Osteoblast (primary cell): Measurements from ENCODE around the gene SLC35F1. TPM values are rescaled to one million over a fixed set of nuclear protein-coding genes. Genes with fewer than 3 reads are reported as not detected.

Experiments
- DNase-seq: peaks from one replicate; pipeline ENCODE4 v3.0.0; 2011; ENCODE audit warnings: low spot score, mixed read lengths; ENCODE audit not compliant: insufficient read length; ENCODE audit errors: missing footprints
- H2AFZ ChIP-seq: 2 replicates; pipeline ENCODE4 v1.6.0; 2011; ENCODE audit warnings: mild to moderate bottlenecking, low read length
- H3K27ac ChIP-seq: 2 replicates; pipeline ENCODE4 v1.5.1; 2011; ENCODE audit warnings: mild to moderate bottlenecking, low read depth, low read length, moderate library complexity
- H3K27me3 ChIP-seq: 2 replicates; pipeline ENCODE4 v1.6.0; 2012; ENCODE audit warnings: mild to moderate bottlenecking, control low read depth, inconsistent platforms, low read length, moderate library complexity; ENCODE audit not compliant: insufficient read depth
- H3K36me3 ChIP-seq: 2 replicates; pipeline ENCODE4 v1.5.1; 2011; ENCODE audit warnings: mild to moderate bottlenecking, low read length, control low read depth, moderate library complexity; ENCODE audit not compliant: insufficient read depth
- H3K4me1 ChIP-seq: 2 replicates; pipeline ENCODE4 v1.5.1; 2011; ENCODE audit warnings: mild to moderate bottlenecking, low read length, control low read depth, moderate library complexity; ENCODE audit not compliant: insufficient read depth
- H3K4me2 ChIP-seq: 2 replicates; pipeline ENCODE4 v1.6.0; 2011; ENCODE audit warnings: mild to moderate bottlenecking, low read length; ENCODE audit not compliant: insufficient read depth
- H3K4me3 ChIP-seq: fragments of 200-600 bp; sonication (generic); 3 replicates; pipeline ENCODE4 v1.5.1; 2012; ENCODE audit warnings: mild to moderate bottlenecking, low read length, inconsistent platforms; ENCODE audit not compliant: insufficient read depth
- H3K79me2 ChIP-seq: 2 replicates; pipeline ENCODE4 v1.6.0; 2012; ENCODE audit warnings: mild to moderate bottlenecking, low read length, control low read depth, inconsistent platforms; ENCODE audit not compliant: insufficient read depth
- H3K9me3 ChIP-seq: 2 replicates; pipeline ENCODE4 v1.5.1; 2011; ENCODE audit warnings: low read depth, low read length, control low read depth
- H4K20me1 ChIP-seq: 2 replicates; pipeline ENCODE4 v1.6.0; 2012; ENCODE audit warnings: mild to moderate bottlenecking, low read length, control low read depth; ENCODE audit not compliant: insufficient read depth
- total RNA-seq: library from RNA; depleted of rRNA; stranded (reverse); fragments of >200 nt; gene quantifications from 2 replicates; pipeline ENCODE4 v1.2.3, GENCODE V29; 2012
- TF ChIP-seq, protein P1 (sequence below): IDR thresholded peaks from 2 replicates; pipeline ENCODE4 v1.5.1; 2011; ENCODE audit warnings: mild to moderate bottlenecking, low read depth, low read length, moderate library complexity; ENCODE audit errors: extremely low read depth

Gene SLC35F1
- total RNA-seq, 1 donor, result under 0.01 TPM

DNA sequence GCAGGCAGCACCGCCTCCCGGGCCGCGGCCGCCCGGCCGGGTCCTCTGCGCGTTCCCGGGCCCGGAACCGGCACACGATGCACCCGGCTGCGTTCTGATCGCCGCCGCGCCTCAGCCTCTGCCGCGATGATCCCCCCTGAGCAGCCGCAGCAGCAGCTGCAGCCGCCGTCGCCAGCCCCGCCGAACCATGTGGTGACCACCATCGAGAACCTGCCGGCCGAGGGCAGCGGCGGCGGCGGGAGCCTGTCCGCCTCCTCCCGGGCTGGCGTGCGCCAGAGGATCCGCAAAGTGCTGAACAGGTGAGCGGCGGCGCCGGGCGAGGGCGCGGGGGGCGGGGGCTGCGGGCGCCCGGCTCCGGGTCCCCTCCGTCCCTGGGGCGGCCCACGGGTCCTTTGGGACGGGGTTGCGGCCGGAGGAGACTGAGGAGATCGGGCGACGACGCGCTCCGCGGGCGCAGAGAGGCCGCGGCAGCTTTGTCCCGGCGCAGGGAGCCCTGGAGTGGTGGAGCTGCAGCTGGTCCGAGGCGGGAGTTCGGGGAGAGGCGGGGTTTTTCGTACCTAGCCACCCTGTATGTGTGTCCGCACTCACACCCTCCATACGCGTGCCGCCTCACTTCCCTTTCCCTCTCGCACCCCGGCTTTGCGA is 659 bp downstream of the SLC35F1 start:
- TF ChIP-seq, protein P1, sequence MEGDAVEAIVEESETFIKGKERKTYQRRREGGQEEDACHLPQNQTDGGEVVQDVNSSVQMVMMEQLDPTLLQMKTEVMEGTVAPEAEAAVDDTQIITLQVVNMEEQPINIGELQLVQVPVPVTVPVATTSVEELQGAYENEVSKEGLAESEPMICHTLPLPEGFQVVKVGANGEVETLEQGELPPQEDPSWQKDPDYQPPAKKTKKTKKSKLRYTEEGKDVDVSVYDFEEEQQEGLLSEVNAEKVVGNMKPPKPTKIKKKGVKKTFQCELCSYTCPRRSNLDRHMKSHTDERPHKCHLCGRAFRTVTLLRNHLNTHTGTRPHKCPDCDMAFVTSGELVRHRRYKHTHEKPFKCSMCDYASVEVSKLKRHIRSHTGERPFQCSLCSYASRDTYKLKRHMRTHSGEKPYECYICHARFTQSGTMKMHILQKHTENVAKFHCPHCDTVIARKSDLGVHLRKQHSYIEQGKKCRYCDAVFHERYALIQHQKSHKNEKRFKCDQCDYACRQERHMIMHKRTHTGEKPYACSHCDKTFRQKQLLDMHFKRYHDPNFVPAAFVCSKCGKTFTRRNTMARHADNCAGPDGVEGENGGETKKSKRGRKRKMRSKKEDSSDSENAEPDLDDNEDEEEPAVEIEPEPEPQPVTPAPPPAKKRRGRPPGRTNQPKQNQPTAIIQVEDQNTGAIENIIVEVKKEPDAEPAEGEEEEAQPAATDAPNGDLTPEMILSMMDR, result no peak
- Histone ChIP-seq H4K20me1 (no peaks in the 10 kb centered on the region), H3K4me3 (peak overlapping the region; percentile 59), H2AFZ (no peak overlapping the region), H3K4me2 (peak overlapping the region; percentile 53), H3K36me3 (no peaks in the 10 kb centered on the region), H3K79me2 (no peaks in the 10 kb centered on the region), H3K27me3 (peaks cover 25% of the 10 kb centered on the region), H3K4me1 (no peaks in the 10 kb centered on the region), H3K9me3 (no peaks in the 10 kb centered on the region), H3K27ac (no peak overlapping the region)
- DNase-seq, result peak; percentile 73

DNA sequence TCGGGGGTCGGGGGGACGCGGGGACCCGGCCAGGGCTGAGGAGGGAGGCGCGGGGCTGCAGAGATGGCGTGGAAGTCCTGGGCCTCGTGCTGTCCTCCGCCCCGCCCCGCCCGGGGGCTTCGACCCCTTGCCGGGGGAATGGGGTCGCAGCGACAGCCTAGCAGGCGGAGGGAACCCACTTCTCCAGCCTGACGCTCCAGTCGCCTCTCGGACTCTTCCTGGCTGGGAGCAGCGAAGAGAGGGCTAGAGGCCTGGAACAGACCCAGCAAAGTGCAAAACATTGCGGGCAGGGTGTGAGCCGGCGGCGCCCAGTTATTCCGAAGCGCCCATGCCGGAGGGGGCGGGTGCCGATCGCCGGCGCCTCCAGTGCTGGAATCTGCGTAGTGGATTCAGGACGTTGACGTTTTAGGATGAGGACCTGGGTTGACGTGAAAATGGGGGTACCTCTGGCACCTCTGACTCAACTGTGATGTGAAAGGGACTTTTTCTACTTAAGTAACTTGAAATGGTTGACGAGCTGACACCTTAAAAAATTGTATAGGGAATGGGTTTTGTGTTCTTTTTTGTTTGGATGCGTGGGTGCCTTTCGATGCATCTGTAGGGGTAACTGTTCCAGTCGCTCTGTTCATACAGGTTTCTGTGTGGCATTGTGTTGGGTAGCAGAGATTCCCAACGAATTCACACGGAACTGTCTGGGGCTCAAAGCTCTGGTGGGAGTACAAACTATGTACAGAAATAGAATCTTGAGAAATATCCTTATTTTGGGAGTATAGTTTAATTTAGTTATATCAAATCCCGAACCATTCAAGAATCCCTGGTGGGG is 1.4 kb downstream of the SLC35F1 start:
- H3K36me3 ChIP-seq, result no peaks in the 10 kb centered on the region
- no peak overlapping the region for H3K4me2 ChIP-seq
- H3K27me3 ChIP-seq, result peaks cover 25% of the 10 kb centered on the region
- no peaks in the 10 kb centered on the region for H3K4me1 ChIP-seq
- H3K27ac ChIP-seq, result no peak overlapping the region
- no peak overlapping the region for H2AFZ ChIP-seq
- TF ChIP-seq, protein P1, result no peak
- no peaks in the 10 kb centered on the region for H4K20me1 ChIP-seq
- DNase-seq, result no peak
- H3K79me2 ChIP-seq, result no peaks in the 10 kb centered on the region
- H3K9me3 ChIP-seq, result no peaks in the 10 kb centered on the region
- no peak overlapping the region for H3K4me3 ChIP-seq

DNA sequence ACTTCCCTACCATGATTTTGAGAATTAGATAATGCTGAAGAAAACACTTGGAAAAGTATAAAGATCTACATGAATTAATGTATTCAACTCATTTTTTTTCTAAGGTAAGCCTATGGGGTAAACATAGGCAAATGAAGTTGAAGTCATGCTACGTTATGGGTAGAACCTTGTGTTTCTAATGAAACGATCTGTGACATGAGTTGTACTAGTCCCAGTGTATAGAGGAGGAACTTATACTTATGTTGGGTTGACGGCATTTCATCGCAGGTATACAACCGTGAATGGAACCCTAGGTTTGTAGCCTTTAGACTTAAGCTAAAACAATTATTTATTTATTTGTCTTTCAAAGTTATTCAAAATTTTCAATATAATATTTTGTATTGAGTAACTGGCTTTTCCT is 2.6 kb downstream of the SLC35F1 start:
- TF ChIP-seq, protein P1, result no peak
- no peaks in the 10 kb centered on the region for H3K9me3 ChIP-seq
- H3K27ac ChIP-seq, result no peak overlapping the region
- H3K4me2 ChIP-seq, result no peak overlapping the region
- peaks cover 25% of the 10 kb centered on the region for H3K27me3 ChIP-seq
- no peaks in the 10 kb centered on the region for H3K36me3 ChIP-seq
- H3K4me1 ChIP-seq, result no peaks in the 10 kb centered on the region
- no peaks in the 10 kb centered on the region for H3K79me2 ChIP-seq
- H3K4me3 ChIP-seq, result no peak overlapping the region
- DNase-seq, result no peak
- H2AFZ ChIP-seq, result no peak overlapping the region
- no peaks in the 10 kb centered on the region for H4K20me1 ChIP-seq

DNA sequence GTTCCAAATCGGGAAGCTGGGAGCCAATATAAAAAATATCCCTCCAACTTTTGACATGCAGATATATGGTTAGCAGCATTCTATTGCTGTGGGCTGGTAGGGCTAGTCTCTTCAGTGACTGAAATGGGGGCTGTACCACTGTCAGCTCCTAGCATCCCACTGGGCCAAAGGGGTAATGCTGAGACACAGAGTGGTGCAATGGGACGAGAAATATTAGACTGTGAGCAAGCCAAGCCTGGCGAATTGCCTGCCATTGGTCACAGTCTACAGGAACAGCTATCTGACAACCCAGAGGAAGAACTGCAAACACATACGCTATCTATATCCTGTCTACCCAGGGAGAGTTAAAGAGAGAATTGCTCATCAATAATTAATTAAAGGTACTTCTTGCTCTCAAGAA is 3.5 kb downstream of the SLC35F1 start:
- H3K27ac ChIP-seq, result no peak overlapping the region
- H3K4me1 ChIP-seq, result no peaks in the 10 kb centered on the region
- H3K79me2 ChIP-seq, result no peaks in the 10 kb centered on the region
- TF ChIP-seq, protein P1, result no peak
- H4K20me1 ChIP-seq, result no peaks in the 10 kb centered on the region
- no peaks in the 10 kb centered on the region for H3K36me3 ChIP-seq
- H3K4me3 ChIP-seq, result no peak overlapping the region
- no peaks in the 10 kb centered on the region for H3K9me3 ChIP-seq
- peaks cover 22% of the 10 kb centered on the region for H3K27me3 ChIP-seq
- DNase-seq, result no peak
- no peak overlapping the region for H3K4me2 ChIP-seq
- H2AFZ ChIP-seq, result no peak overlapping the region
